GM10248 (cell line): ENCODE results near the gene MYL10.

Experiments used
- CTCF ChIA-PET: fragments of 300-600 bp; sonication (Branson Sonifier 250); formaldehyde crosslinking; extraction: SDS; loops from one replicate; lab custom pipeline; 2021; ENCODE audit warnings: antibody characterized with exemption; lab: Yijun Ruan, JAX
- POLR2A ChIA-PET: fragments of 350-650 bp; sonication (Branson Sonifier 250); formaldehyde crosslinking; extraction: SDS; loops from one replicate; lab custom pipeline; 2020; ENCODE audit warnings: antibody characterized with exemption; lab: Yijun Ruan, JAX
- DNase-seq: peaks from one replicate; pipeline ENCODE4 v3.0.0; 2012; ENCODE audit errors: extremely low spot score
- TF ChIP-seq, protein P1 (sequence below): IDR thresholded peaks from 2 replicates; pipeline ENCODE4 v1.5.1; 2012; ENCODE audit warnings: mild to moderate bottlenecking, low read depth; ENCODE audit errors: extremely low read depth, missing control alignments, control extremely low read depth

Gene MYL10

DNA sequence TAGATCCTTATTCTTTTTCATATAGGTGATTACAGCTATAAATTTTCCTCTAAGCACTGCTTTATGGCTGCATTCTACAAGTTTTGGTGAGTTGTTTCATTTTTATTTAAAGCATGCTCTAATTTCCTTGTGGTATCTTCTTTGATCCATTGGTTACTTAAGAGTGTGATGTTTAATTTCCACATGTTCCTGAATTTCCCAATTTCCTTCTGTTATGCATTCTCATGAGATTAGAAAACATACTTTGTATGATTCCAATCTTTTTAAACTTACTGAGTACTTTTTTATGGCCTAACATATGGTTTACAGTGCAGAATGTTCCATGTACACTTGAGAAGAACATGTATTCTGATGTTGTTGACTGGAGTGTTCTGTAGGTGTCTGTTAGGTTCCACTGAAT lies 53.4 kb downstream of the MYL10 start:
- CTCF ChIA-PET: no interaction called here
- POLR2A ChIA-PET: no interaction called here
- TF ChIP-seq, protein P1, sequence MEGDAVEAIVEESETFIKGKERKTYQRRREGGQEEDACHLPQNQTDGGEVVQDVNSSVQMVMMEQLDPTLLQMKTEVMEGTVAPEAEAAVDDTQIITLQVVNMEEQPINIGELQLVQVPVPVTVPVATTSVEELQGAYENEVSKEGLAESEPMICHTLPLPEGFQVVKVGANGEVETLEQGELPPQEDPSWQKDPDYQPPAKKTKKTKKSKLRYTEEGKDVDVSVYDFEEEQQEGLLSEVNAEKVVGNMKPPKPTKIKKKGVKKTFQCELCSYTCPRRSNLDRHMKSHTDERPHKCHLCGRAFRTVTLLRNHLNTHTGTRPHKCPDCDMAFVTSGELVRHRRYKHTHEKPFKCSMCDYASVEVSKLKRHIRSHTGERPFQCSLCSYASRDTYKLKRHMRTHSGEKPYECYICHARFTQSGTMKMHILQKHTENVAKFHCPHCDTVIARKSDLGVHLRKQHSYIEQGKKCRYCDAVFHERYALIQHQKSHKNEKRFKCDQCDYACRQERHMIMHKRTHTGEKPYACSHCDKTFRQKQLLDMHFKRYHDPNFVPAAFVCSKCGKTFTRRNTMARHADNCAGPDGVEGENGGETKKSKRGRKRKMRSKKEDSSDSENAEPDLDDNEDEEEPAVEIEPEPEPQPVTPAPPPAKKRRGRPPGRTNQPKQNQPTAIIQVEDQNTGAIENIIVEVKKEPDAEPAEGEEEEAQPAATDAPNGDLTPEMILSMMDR: no peak
- DNase-seq: no peak

DNA sequence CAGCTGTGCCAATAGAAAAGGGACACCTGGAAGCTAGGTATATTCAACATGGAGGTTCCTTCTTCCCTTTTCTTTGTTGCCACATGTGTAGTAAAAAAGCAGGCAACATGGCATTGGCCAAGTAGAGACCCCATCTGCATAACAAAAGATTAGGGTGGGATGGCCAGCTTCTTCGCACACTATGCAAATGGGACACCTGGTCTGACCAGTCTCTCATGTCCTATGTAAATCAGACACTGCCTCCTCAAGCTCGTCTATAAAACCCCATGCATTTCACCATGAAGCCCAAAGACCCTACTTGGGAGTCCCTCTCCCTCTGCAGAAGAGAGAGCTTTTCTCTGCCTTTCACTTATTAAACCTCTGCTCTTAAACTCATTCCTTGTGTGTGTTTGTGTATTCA lies 53.9 kb downstream of the MYL10 start:
- ChIA-PET CTCF (interaction anchor here (1.2 kb wide), 1 partner anchor 12 kb away, joined by 3 read pairs; no protein-coding TSS in a partner anchor), POLR2A (no interaction called here)
- no peak for DNase-seq
- TF ChIP-seq, protein P1: no peak

DNA sequence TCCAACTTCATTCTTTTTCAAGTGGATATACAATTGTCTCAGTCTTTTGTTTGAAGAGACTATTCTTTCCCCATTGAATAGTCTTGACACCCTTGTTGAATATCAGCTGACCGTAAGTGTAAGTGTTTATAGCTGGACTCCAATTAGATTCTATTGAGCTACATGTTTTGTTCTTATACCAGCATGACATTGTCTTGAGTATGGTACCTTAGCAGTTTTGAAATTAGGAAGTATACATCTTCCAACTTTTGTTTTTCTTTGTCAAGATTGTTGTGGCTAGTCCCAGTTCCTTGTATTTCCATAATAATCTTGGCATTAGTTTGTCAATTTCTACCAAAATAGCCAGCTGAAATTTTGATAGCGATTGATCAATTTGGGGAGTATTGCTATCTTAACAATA lies 56.9 kb downstream of the MYL10 start:
- CTCF ChIA-PET: interaction anchor here (1.5 kb wide), 1 partner anchor 27 kb away, joined by 3 read pairs; no protein-coding TSS in a partner anchor
- TF ChIP-seq, protein P1: no peak
- POLR2A ChIA-PET: no interaction called here
- no peak for DNase-seq

DNA sequence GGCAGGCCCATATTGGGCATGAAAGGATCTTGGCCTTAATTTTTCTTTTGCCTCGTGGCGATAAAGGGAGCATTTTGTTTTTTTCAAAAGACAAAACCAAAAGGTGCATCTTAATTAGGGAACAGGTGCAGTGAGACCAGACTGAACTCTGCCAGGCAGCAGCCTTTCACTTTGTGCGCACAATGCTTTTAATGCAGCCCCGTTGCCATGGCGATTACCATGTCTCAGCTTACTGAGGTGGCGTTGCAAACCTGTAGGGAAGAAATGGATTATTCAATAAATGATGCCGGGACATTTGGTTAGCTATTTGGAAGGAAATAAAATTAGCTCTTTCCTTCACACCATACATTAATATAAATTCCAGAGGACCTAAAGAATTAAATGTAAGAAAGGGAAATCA lies 61.9 kb downstream of the MYL10 start:
- ChIA-PET CTCF (interaction anchor here (1.8 kb wide), 1 partner anchor 29 kb away, joined by 4 read pairs; no protein-coding TSS in a partner anchor), POLR2A (no interaction called here)
- DNase-seq: no peak
- TF ChIP-seq, protein P1: no peak

DNA sequence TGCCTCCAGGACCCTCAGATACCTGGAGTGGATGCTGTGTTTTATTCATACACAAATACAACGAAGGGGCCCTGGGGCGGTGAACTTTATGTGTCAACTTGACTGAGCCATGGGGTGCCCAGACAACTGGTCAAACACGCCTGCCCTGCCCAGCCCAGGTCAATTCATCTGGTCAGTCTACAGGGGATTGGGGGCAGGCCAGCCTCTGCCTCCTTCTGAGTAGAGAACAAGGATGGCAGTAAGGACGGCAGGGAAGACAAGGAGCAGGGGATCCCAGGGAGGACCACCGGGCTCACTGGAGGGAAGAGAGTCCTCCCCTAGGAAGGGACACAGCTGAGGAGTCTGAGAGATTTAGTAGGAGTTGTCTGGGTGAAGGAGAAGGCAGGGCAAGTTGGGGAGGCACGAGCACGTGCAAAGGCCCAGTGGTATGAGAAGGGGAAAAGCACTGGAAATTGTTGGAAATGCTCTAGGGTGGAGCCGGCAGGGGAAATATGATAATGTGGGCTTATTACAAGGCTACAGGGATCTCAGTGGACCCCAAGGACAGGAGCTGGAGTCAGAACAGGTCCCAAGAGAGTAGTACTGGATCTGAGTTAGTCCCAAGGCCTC lies 63.4 kb downstream of the MYL10 start:
- TF ChIP-seq, protein P1: no peak
- DNase-seq: no peak
- CTCF ChIA-PET: no interaction called here
- POLR2A ChIA-PET: no interaction called here

DNA sequence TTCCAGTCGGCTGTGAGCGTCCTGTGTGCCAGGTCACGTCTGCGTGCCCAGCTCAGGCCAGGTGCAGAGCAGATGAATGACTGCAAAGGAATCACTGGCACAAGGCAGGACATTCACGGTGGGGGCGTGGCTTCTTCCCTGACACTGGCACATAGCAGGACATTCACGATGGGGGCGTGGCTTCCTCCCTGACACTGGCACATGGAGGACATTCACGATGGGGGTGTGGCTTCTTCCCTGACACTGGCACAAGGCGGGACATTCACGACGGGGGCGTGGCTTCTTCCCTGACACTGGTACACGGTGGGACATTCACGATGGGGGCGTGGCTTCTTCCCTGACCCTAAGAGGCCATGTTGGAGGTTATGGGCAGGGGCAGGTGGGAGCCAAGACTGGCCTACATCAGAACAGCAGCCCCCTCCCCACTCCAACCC lies 64.3 kb downstream of the MYL10 start:
- TF ChIP-seq, protein P1: no peak
- CTCF ChIA-PET: no interaction called here
- POLR2A ChIA-PET: no interaction called here

More for the DNA sequence above, 64.3 kb downstream of the MYL10 start:
- peak; percentile 3 for DNase-seq
